Measurements from ENCODE around the gene ABCG4. TPM values are rescaled to one million over a fixed set of nuclear protein-coding genes. Genes with fewer than 3 reads are reported as not detected.

The ABCG4 gene
- total RNA-seq, 1 donor from 2014 or later = under 0.01 TPM

DNA sequence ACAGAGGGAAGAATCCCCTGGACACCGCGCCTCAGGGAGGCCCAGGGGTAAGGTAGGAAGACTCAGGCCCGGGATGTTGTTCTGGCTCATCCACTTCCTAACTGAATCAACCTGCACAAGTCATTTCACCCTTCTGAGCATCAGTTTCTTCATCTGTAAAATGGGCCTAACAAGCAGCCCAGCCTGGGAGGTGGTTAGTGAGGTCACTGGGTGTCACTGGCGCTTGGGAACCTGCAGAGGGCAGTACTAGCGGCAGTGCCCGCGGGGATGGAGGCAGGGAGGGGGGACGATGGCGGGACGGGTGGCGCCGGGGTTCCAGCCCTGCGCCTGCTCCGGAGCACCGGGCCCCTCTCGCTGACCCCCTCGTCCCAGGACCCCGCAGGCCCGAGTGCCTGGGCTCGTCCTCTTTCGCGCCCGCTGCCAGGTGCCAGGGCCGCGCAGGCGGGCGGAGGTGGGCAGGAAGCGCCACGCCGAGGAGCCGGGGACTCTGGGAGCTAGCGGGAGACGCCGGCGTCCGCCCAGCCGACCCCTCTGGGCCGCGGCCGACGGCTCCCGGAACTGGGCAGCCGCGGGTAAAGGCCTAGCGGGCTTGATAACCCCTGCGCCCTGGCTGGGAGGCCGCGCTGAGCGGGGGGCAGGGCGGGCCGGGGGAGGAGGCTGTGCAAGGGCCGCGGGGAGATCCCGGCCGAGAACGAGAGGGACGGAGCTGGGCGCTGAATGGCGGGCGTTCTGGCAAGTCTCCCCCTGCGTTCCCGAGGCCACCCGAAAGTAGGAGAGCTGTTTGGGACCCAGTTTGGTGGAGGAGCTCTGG is 19.8 kb downstream of the ABCG4 start, which contains the start of gene NLRX1:
TSS of gene NLRX1 (plus strand) at position 255 of the 811 bp plus-strand sequence. CDS start 2,679 bp downstream, outside the sequence.
- H3K27me3 ChIP-seq (ENCODE audit: control insufficient read depth, insufficient read depth, low read length) = no peaks in the 10 kb centered on the region
- peak; percentile 92 for TF ChIP-seq CTCF (IDR thresholded peaks at IDR 0.05; ENCODE audit: insufficient read depth, low read length, severe bottlenecking)
- DNase-seq (ENCODE audit: low read depth) (peak; percentile 59), FAIRE-seq (no peak)
- H3K36me3 ChIP-seq (ENCODE audit: control insufficient read depth, insufficient read depth, low read length) = peaks cover 1% of the 10 kb centered on the region
- H3K4me3 ChIP-seq (ENCODE audit: low read depth, low read length) = peak within 1 kb of the TSS; percentile 78

GRCh38 chr11:119169282-119169719 is 20.4 kb downstream of the ABCG4 start:
- no peak for FAIRE-seq
- H3K36me3 ChIP-seq (ENCODE audit: control insufficient read depth, insufficient read depth, low read length) = peaks cover 5% of the 10 kb centered on the region
- no peak for TF ChIP-seq CTCF (IDR thresholded peaks at IDR 0.05; ENCODE audit: insufficient read depth, low read length, severe bottlenecking)
- no peaks in the 10 kb centered on the region for H3K27me3 ChIP-seq (ENCODE audit: control insufficient read depth, insufficient read depth, low read length)
- peak overlapping the region; percentile 78 for H3K4me3 ChIP-seq (ENCODE audit: low read depth, low read length)
- peak; percentile 59 for DNase-seq (ENCODE audit: low read depth)

DNA sequence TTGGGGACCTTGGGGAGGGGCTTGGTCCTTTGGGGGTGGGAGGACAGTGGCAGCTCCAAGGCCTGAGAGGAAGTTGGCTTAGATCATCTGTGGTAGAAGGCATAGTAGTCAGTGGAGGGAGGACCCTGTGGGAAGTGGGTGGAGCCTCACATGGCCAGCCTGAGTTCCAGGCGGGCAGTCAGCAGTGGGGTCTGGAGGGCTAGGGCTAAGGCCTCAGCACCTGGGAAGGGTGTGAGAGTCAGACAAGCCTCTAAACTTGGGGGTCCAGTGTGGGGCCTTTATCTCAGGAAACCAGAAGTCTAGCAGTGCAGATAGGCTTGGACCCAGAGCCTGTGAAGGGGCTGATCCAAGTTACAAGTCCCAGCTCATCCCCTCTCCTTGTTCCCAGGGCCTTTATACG is 23.7 kb downstream of the ABCG4 start:
- FAIRE-seq = no peak
- Histone ChIP-seq H3K36me3 (ENCODE audit: control insufficient read depth, insufficient read depth, low read length) (peaks cover 10% of the 10 kb centered on the region), H3K4me3 (ENCODE audit: low read depth, low read length) (no peak overlapping the region), H3K27me3 (ENCODE audit: control insufficient read depth, insufficient read depth, low read length) (no peaks in the 10 kb centered on the region)
- no peak for DNase-seq (ENCODE audit: low read depth)
- no peak for TF ChIP-seq CTCF (IDR thresholded peaks at IDR 0.05; ENCODE audit: insufficient read depth, low read length, severe bottlenecking)

- no peak overlapping the region for H3K4me3 ChIP-seq (ENCODE audit: low read depth, low read length)
- no peaks in the 10 kb centered on the region for H3K27me3 ChIP-seq (ENCODE audit: control insufficient read depth, insufficient read depth, low read length)
- no peak for DNase-seq (ENCODE audit: low read depth)
- peaks cover 13% of the 10 kb centered on the region for H3K36me3 ChIP-seq (ENCODE audit: control insufficient read depth, insufficient read depth, low read length)
- FAIRE-seq = no peak
- TF ChIP-seq CTCF (IDR thresholded peaks at IDR 0.05; ENCODE audit: insufficient read depth, low read length, severe bottlenecking) = no peak
These were observed 24.6 kb downstream of the ABCG4 start for GRCh38 chr11:119173453-119173852.

DNA sequence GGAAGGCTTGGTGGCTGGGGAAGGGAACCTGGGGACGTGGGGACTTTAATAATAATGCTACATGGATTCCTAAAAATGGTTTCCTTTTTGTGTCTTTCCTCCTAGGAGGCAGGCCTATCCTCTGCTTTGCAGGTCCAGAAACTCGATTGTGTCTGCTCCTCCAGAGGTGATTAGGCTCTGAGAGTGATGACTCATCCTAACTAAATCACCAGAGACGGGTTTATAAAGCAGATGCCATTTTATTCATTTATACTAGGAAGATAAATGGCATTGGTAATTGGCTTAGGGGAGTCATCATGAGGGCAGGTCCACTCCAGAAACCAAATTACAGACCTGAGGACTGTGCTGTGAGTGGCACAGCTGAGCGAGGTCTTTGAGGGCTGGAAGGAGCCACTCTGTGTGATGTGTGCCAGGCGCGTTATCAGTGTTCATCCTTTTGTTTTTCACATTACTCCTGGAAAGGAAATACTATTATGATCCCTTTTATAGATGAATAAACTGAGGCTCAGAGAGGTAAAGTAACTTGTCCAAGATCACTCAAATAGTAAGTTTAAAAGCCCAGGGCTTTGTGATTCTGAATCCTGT is 26.7 kb downstream of the ABCG4 start:
- DNase-seq (ENCODE audit: low read depth) (peak; percentile 33), FAIRE-seq (no peak)
- no peak for TF ChIP-seq CTCF (IDR thresholded peaks at IDR 0.05; ENCODE audit: insufficient read depth, low read length, severe bottlenecking)
- peaks cover 16% of the 10 kb centered on the region for H3K36me3 ChIP-seq (ENCODE audit: control insufficient read depth, insufficient read depth, low read length)
- no peaks in the 10 kb centered on the region for H3K27me3 ChIP-seq (ENCODE audit: control insufficient read depth, insufficient read depth, low read length)
- no peak overlapping the region for H3K4me3 ChIP-seq (ENCODE audit: low read depth, low read length)
